Chondrocyte (in vitro differentiated cells): Measurements from ENCODE around the gene CFAP141. TPM values are rescaled to one million over a fixed set of nuclear protein-coding genes. Genes with fewer than 3 reads are reported as not detected.
A peak's percentile ranks its signal among the peaks of the same experiment; 100 is the strongest.

Experiments used
- DNase-seq: peaks from one replicate; pipeline ENCODE4 v3.0.0; 2021; ENCODE audit warnings: mixed read lengths, low spot score
- H3K27ac Mint-ChIP-seq: one replicate; pipeline ENCODE4 v1.8.0; 2021; ENCODE audit warnings: mild to moderate bottlenecking, moderate library complexity, mixed read lengths; ENCODE audit not compliant: unreplicated experiment
- H3K27me3 Mint-ChIP-seq: 2 replicates; pipeline ENCODE4 v1.8.0; 2021; ENCODE audit warnings: low read depth, mixed read lengths
- H3K36me3 Mint-ChIP-seq: 2 replicates; pipeline ENCODE4 v1.8.0; 2021; ENCODE audit warnings: low read depth, mixed read lengths
- H3K4me1 Mint-ChIP-seq: 2 replicates; pipeline ENCODE4 v1.8.0; 2021; ENCODE audit warnings: low read depth, mild to moderate bottlenecking, mixed read lengths
- H3K4me3 Mint-ChIP-seq: one replicate; pipeline ENCODE4 v1.8.0; 2021; ENCODE audit warnings: mild to moderate bottlenecking, moderate library complexity, mixed read lengths; ENCODE audit not compliant: unreplicated experiment
- H3K9me3 Mint-ChIP-seq: 2 replicates; pipeline ENCODE4 v1.8.0; 2021; ENCODE audit warnings: low read depth, mixed read lengths
- total RNA-seq: library from RNA; stranded (reverse); gene quantifications from 3 replicates; pipeline ENCODE4 v1.2.1, GENCODE V29; 2021
- TF ChIP-seq, protein P1 (sequence below): fragments of 200-600 bp; sonication (generic); IDR thresholded peaks from 2 replicates; pipeline ENCODE4 v1.5.0; 2021; ENCODE audit warnings: antibody characterized with exemption, mild to moderate bottlenecking, moderate library complexity

The CFAP141 gene
- total RNA-seq, 1 donor from 2014 or later: not detected

GRCh38 chr1:154178911-154179811 lies 27.0 kb downstream of the CFAP141 start:
- no peak for DNase-seq
- Mint-ChIP-seq H3K9me3 (no peaks in the 10 kb centered on the region), H3K36me3 (peaks cover 5% of the 10 kb centered on the region), H3K27ac (peak overlapping the region; percentile 59), H3K27me3 (no peaks in the 10 kb centered on the region), H3K4me1 (peaks cover 73% of the 10 kb centered on the region), H3K4me3 (peak overlapping the region; percentile 45)
- TF ChIP-seq, protein P1, sequence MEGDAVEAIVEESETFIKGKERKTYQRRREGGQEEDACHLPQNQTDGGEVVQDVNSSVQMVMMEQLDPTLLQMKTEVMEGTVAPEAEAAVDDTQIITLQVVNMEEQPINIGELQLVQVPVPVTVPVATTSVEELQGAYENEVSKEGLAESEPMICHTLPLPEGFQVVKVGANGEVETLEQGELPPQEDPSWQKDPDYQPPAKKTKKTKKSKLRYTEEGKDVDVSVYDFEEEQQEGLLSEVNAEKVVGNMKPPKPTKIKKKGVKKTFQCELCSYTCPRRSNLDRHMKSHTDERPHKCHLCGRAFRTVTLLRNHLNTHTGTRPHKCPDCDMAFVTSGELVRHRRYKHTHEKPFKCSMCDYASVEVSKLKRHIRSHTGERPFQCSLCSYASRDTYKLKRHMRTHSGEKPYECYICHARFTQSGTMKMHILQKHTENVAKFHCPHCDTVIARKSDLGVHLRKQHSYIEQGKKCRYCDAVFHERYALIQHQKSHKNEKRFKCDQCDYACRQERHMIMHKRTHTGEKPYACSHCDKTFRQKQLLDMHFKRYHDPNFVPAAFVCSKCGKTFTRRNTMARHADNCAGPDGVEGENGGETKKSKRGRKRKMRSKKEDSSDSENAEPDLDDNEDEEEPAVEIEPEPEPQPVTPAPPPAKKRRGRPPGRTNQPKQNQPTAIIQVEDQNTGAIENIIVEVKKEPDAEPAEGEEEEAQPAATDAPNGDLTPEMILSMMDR: no peak

DNA sequence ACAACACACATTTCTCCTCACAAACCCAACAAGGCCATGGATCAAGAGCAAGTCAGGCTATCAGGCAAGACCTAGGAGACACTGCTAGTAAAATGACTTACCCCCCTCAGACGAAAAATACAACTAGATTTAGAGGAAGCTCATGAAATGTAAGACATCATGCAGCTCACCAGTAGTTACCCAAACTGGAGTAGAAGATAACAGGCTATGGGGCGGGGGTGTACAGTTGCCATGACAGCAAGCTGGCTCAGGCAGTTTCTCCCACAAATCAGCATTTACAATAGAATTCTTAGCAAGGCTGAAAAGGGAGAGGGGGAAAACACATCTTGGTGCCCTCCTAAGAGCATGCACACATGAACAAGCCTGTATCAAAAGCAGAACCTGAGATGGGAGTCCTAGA lies 28.1 kb downstream of the CFAP141 start:
- TF ChIP-seq, protein P1: no peak
- Mint-ChIP-seq H3K4me1 (peaks cover 68% of the 10 kb centered on the region), H3K9me3 (no peaks in the 10 kb centered on the region), H3K27ac (peak overlapping the region; percentile 59), H3K4me3 (no peak overlapping the region), H3K36me3 (peaks cover 6% of the 10 kb centered on the region), H3K27me3 (no peaks in the 10 kb centered on the region)
- DNase-seq: no peak

GRCh38 chr1:154176337-154176736 lies 29.8 kb downstream of the CFAP141 start:
- Mint-ChIP-seq H3K27ac (peak overlapping the region; percentile 78), H3K4me1 (peaks cover 63% of the 10 kb centered on the region), H3K9me3 (no peaks in the 10 kb centered on the region), H3K27me3 (no peaks in the 10 kb centered on the region), H3K4me3 (no peak overlapping the region), H3K36me3 (peaks cover 19% of the 10 kb centered on the region)
- TF ChIP-seq, protein P1: no peak
- no peak for DNase-seq

DNA sequence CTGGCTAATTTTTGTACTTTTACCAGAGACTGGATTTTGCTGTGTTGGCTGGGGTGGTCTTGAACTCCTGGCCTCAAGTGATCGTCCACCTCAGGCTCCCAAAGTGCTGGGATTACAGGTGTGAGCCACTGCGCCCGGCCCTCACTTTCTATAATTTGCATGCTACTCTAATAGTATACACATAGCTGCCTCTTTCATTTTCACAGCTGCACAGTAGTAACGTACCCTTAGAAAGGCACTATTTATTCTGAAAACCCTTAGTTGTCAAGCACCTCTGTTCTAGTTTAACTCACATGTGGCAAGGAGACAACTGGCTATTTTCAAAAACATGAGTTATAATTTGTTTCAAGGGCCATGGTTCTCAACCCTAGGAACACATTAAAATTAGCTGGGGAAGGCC lies 31.5 kb downstream of the CFAP141 start:
- no peaks in the 10 kb centered on the region for H3K9me3 Mint-ChIP-seq
- H3K27ac Mint-ChIP-seq: no peak overlapping the region
- H3K36me3 Mint-ChIP-seq: peaks cover 34% of the 10 kb centered on the region
- peaks cover 49% of the 10 kb centered on the region for H3K4me1 Mint-ChIP-seq
- TF ChIP-seq, protein P1: no peak
- H3K4me3 Mint-ChIP-seq: no peak overlapping the region
- no peak for DNase-seq
- H3K27me3 Mint-ChIP-seq: no peaks in the 10 kb centered on the region

- no peak overlapping the region for H3K27ac Mint-ChIP-seq
- H3K4me1 Mint-ChIP-seq: peaks cover 21% of the 10 kb centered on the region
- no peaks in the 10 kb centered on the region for H3K9me3 Mint-ChIP-seq
- H3K36me3 Mint-ChIP-seq: peaks cover 48% of the 10 kb centered on the region
- TF ChIP-seq, protein P1: no peak
- no peaks in the 10 kb centered on the region for H3K27me3 Mint-ChIP-seq
- H3K4me3 Mint-ChIP-seq: no peak overlapping the region
- no peak for DNase-seq
Measured at GRCh38 chr1:154171880-154172279, 34.3 kb downstream of the CFAP141 start.
